ENCODE data around the gene IP6K3.
A peak's percentile ranks its signal among the peaks of the same experiment; 100 is the strongest.

GRCh38 chr6:33771146-33772081, 24.7 kb upstream of the IP6K3 start:
- TF ChIP-seq POLR2A (IDR thresholded peaks at IDR 0.05): no peak
- peak; percentile 94 to 97 (median 96) for TF ChIP-seq CTCF (IDR thresholded peaks at IDR 0.05)
